ENCODE results near the gene PAH.

DNA sequence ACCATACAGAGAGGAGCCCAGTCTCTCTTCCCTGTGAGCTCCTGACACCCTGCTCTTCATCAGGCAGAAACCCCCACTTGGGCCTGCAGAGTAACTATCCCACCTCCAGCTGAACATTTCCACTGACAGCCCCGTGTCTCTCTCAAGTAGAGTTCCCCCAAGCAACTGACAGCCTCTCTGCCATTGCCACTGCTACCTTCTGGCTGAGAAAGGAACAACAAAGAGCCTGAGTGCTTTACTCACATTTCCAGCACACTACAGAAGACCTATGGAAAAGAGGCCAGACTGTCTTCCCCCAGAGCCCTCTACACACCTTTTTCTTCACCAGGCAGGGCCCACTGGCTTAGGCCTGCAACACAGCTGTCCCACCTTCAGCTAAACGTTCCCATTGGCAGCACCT is 22.0 kb upstream of the PAH start:
- TF ChIP-seq, protein P1, sequence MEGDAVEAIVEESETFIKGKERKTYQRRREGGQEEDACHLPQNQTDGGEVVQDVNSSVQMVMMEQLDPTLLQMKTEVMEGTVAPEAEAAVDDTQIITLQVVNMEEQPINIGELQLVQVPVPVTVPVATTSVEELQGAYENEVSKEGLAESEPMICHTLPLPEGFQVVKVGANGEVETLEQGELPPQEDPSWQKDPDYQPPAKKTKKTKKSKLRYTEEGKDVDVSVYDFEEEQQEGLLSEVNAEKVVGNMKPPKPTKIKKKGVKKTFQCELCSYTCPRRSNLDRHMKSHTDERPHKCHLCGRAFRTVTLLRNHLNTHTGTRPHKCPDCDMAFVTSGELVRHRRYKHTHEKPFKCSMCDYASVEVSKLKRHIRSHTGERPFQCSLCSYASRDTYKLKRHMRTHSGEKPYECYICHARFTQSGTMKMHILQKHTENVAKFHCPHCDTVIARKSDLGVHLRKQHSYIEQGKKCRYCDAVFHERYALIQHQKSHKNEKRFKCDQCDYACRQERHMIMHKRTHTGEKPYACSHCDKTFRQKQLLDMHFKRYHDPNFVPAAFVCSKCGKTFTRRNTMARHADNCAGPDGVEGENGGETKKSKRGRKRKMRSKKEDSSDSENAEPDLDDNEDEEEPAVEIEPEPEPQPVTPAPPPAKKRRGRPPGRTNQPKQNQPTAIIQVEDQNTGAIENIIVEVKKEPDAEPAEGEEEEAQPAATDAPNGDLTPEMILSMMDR (IDR thresholded peaks at IDR 0.05): no peak
- no peak for TF ChIP-seq POLR2AphosphoS5 (IDR thresholded peaks at IDR 0.05; ENCODE audit: insufficient read depth in 1 of 2, low read depth in 1 of 2)
- TF ChIP-seq POLR2A (IDR thresholded peaks at IDR 0.05): no peak
